GM21360 (cell line): Measurements from ENCODE around the gene CHST12.

Experiments
- ATAC-seq: cut with Tn5 transposase; IDR thresholded peaks from one replicate; pipeline ENCODE4 v1.9.1; 2021; ENCODE audit warnings: mild to moderate bottlenecking, moderate library complexity; ENCODE audit not compliant: unreplicated experiment

Gene CHST12

GRCh38 chr7:2477447-2478398, 74.3 kb downstream of the CHST12 start:
- no peak for ATAC-seq

GRCh38 chr7:2478399-2478785, 75.0 kb downstream of the CHST12 start:
- ATAC-seq: no peak

- ATAC-seq: no peak
These were observed 75.4 kb downstream of the CHST12 start for GRCh38 chr7:2478800-2479199.

GRCh38 chr7:2479276-2480069, 76.1 kb downstream of the CHST12 start:
- no peak for ATAC-seq

GRCh38 chr7:2480070-2480408, 76.6 kb downstream of the CHST12 start:
- ATAC-seq: no peak

GRCh38 chr7:2481195-2481594, 77.8 kb downstream of the CHST12 start:
- no peak for ATAC-seq

- no peak for ATAC-seq
These were observed 79.5 kb downstream of the CHST12 start for GRCh38 chr7:2482725-2483451.

- no peak for ATAC-seq
These were observed 80.1 kb downstream of the CHST12 start for GRCh38 chr7:2483494-2483893.

- ATAC-seq: no peak
These were observed 81.5 kb downstream of the CHST12 start for GRCh38 chr7:2484868-2485267.

- ATAC-seq: no peak
These were observed 84.3 kb downstream of the CHST12 start for GRCh38 chr7:2487586-2488271.

GRCh38 chr7:2488272-2488645, 84.8 kb downstream of the CHST12 start:
- ATAC-seq: no peak

- no peak for ATAC-seq
These were observed 85.3 kb downstream of the CHST12 start for GRCh38 chr7:2488681-2489080.

- no peak for ATAC-seq
These were observed 86.8 kb downstream of the CHST12 start for GRCh38 chr7:2490181-2490651.

GRCh38 chr7:2492038-2492437, 88.6 kb downstream of the CHST12 start:
- no peak for ATAC-seq

- no peak for ATAC-seq
These were observed 90.1 kb downstream of the CHST12 start for GRCh38 chr7:2493205-2494164.

- no peak for ATAC-seq
These were observed 91.0 kb downstream of the CHST12 start for GRCh38 chr7:2494191-2495130.

- no peak for ATAC-seq
These were observed 92.2 kb downstream of the CHST12 start for GRCh38 chr7:2495418-2496299.
